HG03520 (cell line): ENCODE data around the gene CAMTA2.
A peak's percentile ranks its signal among the peaks of the same experiment; 100 is the strongest.

Experiments used
- ATAC-seq: cut with Tn5 transposase; IDR thresholded peaks from one replicate; pipeline ENCODE4 v1.9.1; 2021; ENCODE audit warnings: mild to moderate bottlenecking, moderate library complexity; ENCODE audit not compliant: unreplicated experiment

The CAMTA2 gene

GRCh38 chr17:4969551-4970173, 17.8 kb downstream of the CAMTA2 start:
- no peak for ATAC-seq

- no peak for ATAC-seq
Observed at GRCh38 chr17:4969047-4969550, 18.4 kb downstream of the CAMTA2 start.

- ATAC-seq: no peak
Observed at GRCh38 chr17:4968486-4969046, 18.9 kb downstream of the CAMTA2 start.

DNA sequence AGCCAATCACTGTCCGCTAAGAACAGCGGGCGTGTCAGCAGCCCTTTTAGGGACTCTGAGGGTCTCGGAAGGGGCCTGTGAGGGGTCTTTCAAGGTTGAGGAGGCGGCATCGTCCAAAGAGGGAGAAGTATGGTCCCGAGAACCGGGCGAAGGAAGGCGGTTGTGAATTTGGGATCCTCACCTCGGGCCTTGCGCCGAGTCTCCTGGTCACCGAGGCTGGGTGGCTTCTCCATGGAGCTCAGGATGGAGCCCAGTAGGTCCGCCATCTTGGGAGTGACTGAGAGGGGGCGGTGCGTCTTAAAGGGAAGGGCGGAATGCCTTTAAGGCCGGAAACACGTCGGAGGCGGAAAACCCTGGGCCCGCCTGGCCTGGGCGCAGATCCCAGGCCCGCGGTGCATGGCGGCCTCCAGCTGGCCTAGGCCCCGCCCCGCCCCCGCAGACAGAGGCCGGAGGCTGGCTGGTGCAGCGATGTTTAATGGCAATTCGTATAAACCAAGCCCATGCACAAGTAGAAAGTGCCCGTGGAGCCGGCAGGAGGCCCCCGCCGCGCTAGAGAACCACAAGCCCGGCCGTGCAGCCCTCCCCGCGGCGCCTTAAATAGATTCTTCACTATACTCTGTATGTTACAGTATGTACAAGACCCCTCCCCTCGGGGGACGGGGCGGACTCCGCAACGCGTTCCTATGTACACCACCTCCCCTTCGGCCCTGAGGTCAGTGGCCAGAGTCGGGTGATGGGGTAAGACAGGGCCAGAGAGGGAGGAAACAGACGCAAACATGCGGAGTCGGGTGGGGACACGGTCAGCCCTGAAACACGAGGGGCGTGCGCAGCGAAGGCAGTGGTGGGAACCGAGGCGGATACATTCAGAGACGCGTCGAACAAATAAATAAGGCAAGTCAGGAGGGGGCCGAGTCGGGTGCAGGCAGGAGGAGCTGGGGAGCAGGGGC, 19.7 kb downstream of the CAMTA2 start, which contains the start of gene SPAG7:
TSS of gene SPAG7 (minus strand) at position 279 of the 947 bp plus-strand sequence. CDS start at position 266, 13 bp downstream.
- peak; percentile 45 for ATAC-seq

- ATAC-seq: peak; percentile 71
Observed at GRCh38 chr17:4966844-4967538, 20.5 kb downstream of the CAMTA2 start.

DNA sequence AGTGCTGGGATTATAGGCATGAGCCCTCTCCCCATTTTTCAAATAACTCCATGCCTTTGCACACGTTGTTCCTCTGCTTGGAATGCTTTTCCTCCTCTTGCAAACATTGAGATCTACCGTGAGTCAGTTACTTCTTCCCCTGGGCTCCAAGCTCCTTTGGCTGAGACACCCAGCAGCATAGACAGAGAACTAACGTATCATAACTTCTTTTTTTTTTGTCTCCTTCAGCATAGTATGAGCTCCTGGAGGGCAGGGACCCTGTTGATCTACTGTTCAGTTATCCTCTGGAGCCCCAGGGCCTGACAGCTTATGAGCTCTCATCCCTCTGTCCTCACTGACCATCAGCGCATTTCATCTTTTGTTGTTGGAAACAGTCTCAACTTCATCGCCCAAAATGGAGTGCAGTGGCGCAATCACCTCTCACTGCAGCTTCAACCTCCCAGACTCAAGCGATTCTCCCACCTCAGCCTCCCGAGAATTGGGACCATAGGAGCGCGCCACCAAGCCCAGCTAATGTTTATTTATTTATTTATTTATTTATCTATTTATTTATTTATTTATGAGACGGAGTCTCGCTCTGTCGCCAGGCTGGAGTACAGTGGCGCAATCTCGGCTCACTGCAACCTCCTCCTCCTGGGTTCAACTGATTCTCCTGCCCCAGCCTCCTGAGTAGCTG, 22.0 kb downstream of the CAMTA2 start:
- no peak for ATAC-seq

DNA sequence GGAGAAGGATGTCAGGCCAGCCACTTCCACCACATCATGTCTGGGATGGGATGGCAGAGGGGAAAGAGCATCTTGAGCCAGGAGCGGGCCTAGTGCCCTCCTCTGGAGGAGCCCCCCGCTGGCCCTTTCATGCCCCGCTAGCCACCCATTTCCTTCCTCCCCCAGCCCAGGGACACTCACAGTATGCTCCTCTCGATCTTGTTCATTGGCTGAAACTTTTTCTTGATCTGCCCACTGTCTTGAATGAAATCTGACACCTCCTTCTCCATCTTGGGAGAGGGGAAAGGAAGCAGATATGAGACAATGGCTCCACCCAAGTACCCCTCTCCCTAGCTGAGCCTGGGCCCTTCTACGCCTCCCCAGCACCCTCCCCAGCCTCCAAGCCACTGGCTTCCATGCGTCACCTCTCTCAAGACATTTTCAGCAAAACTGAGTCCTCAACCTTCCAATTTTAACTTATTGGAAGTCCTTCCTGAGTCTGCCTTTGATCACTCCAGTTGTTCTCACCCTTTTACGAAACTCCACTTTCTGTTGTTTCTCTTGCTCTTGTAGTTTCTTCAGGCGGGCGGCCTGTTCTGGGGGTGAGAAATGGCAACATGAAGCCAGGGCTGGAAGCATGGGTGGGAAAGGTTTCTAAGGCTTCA, 27.1 kb downstream of the CAMTA2 start:
- ATAC-seq: no peak

DNA sequence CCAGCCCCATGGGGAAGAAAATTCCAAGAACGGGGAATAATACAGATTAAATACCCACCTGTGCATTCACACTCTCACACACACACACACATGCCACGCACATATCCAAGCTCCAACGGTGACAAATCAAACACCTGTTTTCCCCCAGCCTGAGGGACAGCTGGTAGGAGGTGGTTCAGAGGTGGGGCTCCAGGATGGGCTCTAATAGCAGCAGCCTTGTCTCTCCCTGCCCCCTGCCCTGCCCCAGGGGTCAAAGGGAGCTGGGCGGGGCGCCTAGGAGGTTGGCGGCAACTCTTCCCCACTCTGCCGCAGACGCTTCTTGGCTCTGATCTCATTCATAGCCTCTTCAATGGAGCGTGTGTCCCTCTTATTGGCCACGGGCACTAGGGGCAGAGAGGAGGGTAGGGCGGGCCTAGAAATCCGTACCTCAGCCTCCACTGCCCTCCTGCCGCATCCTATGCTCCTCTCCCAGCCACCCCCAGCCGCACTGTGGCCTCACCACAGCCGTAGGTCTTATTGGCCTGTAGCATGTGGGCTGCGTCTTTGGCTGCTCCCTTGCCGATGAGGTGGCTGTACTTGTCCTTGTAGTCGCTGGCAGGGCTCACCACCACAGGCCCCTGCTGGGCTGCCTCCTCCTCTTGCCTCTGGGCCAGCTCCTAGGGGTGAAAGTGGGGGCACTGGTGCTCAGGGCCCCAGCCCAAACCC, 28.1 kb downstream of the CAMTA2 start:
- no peak for ATAC-seq

DNA sequence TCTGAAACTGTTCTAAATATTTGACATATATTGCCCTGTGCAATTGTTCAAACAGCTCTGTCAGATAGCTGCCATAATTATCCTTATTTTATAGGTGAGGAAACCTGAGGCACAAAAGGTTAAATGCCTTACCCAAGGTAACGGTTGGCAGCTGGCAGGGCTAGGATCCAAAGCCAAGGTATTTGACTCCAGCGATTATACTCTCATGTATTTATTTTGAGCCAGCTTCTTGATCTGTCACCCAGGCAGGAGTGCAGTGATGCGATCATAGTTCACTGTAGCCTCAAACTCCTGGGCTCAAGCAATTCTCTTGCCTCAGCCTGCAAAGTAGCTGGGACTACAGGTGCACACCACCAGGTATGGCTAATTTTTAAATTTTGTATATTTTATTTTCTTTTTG, 29.4 kb downstream of the CAMTA2 start:
- ATAC-seq: no peak

- ATAC-seq: no peak
Observed at GRCh38 chr17:4956493-4957061, 30.9 kb downstream of the CAMTA2 start.

GRCh38 chr17:4955091-4955490, 32.4 kb downstream of the CAMTA2 start:
- ATAC-seq: no peak

DNA sequence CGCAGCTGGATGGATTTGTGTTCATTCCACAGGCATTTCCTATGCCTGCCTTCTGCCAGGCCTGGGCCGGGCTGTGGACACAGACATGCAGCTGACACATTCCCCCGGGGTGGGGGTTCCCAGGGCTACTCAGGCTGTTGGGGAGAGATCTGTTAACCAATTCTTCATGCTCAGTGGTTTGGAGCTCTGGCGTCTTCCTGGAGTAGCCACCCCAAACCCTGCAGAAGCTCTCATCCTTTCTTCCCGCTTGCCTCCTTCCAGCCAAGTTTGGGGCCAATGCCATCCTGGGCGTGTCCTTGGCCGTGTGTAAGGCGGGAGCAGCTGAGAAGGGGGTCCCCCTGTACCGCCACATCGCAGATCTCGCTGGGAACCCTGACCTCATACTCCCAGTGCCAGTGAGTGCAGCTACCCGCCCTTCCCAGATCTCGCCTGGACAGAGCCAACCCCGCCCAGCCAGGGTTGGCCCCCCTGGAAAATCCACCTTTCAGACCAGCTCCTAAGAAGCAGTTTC, 34.0 kb downstream of the CAMTA2 start:
- ATAC-seq: no peak

GRCh38 chr17:4951486-4951885, 36.0 kb downstream of the CAMTA2 start:
- no peak for ATAC-seq

- no peak for ATAC-seq
Observed at GRCh38 chr17:4950746-4951204, 36.7 kb downstream of the CAMTA2 start, which contains the start of gene ENO3. TSS of gene ENO3 (plus strand) at chr17:4951119. CDS start at chr17:4951830, 711 bp downstream.

DNA sequence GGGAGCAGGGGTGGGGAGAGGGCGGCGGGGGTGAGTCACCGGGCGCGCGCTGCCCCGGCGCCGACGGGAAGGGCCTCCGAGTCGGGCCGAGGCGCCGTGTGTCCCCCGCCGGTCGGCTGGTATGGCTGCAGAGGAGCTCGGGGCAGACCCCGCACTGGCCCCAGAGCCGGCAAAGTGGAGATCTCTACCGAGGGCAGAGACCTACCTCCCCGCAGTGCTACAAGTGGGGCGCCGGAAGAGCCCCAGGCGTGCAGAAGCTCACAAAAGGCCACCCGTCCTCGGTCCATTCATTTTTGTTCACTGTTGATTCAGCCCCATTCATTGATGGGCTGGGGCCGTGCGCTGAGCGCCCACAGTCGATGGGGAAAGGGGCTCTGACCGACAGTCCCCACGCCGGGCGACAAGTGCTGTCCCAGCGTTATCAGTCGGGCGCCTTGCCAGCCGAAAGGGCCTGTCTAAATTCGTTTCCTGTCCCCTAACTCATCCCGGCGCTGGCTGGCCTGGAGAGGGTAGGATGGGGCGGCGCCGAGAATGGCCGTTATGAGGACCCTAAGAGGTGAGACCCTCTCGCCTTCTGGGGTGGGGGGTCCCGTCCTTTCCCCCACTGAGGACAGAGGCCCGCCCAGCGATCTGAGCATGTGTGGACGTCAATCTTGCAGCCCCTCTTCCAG, 37.3 kb downstream of the CAMTA2 start:
- ATAC-seq: no peak

GRCh38 chr17:4949321-4950074, 38.0 kb downstream of the CAMTA2 start:
- ATAC-seq: peak; percentile 32

DNA sequence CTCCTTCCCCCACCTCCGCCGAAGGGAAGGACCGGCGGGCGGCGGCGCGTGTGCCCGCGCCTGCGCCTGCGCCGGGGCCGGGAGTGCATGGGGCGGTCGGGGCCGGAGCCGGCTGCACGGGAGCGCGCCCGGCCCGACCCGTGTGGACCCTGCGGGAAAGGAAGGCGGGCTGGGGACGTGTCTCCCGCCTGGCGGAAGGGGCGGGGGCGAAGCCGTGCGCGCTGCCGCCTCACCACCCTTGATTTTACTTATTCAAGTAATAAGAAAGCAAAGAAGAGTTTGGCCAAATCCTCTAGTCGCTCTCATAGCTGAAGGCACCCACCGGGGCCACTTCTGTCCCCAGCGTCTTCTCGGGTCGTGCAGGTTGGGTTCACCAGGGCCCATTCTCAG, 38.5 kb downstream of the CAMTA2 start:
- ATAC-seq: peak; percentile 33
